HepG2 (cell line): ENCODE data around the gene SAMD8. TPM values are rescaled to one million over a fixed set of nuclear protein-coding genes. Genes with fewer than 3 reads are reported as not detected.
A peak's percentile ranks its signal among the peaks of the same experiment; 100 is the strongest.

ENCODE experiments used
- ATM ChIP-seq: fragments of 450-650 bp; IDR thresholded peaks from 2 replicates; pipeline ENCODE4 v1.7.1; 2017; ENCODE audit warnings: mild to moderate bottlenecking, borderline replicate concordance
- DRAP1 ChIP-seq: IDR thresholded peaks from 2 replicates; pipeline ENCODE4 v1.6.1; 2016; ENCODE audit warnings: missing genetic modification reagents, missing compliant biosample characterization
- EHMT2 ChIP-seq: fragments of 200-600 bp; sonication (generic); IDR thresholded peaks from 2 replicates; pipeline ENCODE4 v1.7.0; 2017; ENCODE audit warnings: antibody characterized with exemption, low read depth, low read length, borderline replicate concordance
- GZF1 ChIP-seq: sonication (generic); formaldehyde crosslinking; IDR thresholded peaks from 2 replicates; pipeline ENCODE4 v1.5.1; 2020; ENCODE audit warnings: mild to moderate bottlenecking, missing genetic modification reagents
- ISL2 ChIP-seq: sonication (generic); formaldehyde crosslinking; IDR thresholded peaks from 2 replicates; pipeline ENCODE4 v1.5.0; 2020; ENCODE audit warnings: missing genetic modification reagents
- NBN ChIP-seq: fragments of 450-650 bp; conservative IDR thresholded peaks from 2 replicates; pipeline ENCODE4 v1.6.1; 2017
- PBX3 ChIP-seq: sonication (generic); formaldehyde crosslinking; IDR thresholded peaks from 2 replicates; pipeline ENCODE4 v1.8.1; 2023; ENCODE audit warnings: missing genetic modification reagents, inconsistent platforms, borderline replicate concordance
- PHF8 ChIP-seq: sonication (generic); formaldehyde crosslinking; IDR thresholded peaks from 2 replicates; pipeline ENCODE4 v1.5.0; 2020; ENCODE audit warnings: missing genetic modification reagents
- TFDP2 ChIP-seq: sonication (generic); formaldehyde crosslinking; IDR thresholded peaks from 2 replicates; pipeline ENCODE4 v1.4.0; 2020; ENCODE audit warnings: missing genetic modification reagents
- THRA ChIP-seq: sonication (generic); formaldehyde crosslinking; IDR thresholded peaks from 2 replicates; pipeline ENCODE4 v1.4.0; 2020; ENCODE audit warnings: missing genetic modification reagents, borderline replicate concordance
- TOE1 ChIP-seq: sonication (generic); formaldehyde crosslinking; IDR thresholded peaks from 2 replicates; pipeline ENCODE4 v1.4.0; 2020; ENCODE audit warnings: mild to moderate bottlenecking, missing genetic modification reagents
- XRCC5 ChIP-seq: fragments of 200-400 bp; formaldehyde crosslinking; optimal IDR thresholded peaks from 2 replicates; pipeline ENCODE3; 2017; ENCODE audit warnings: mild to moderate bottlenecking, low read length
- ZBTB4 ChIP-seq: sonication (generic); formaldehyde crosslinking; IDR thresholded peaks from 2 replicates; pipeline ENCODE4 v1.4.0; 2020; ENCODE audit warnings: missing genetic modification reagents, mild to moderate bottlenecking, borderline replicate concordance
- ZNF101 ChIP-seq: sonication (generic); formaldehyde crosslinking; IDR thresholded peaks from 2 replicates; pipeline ENCODE4 v1.4.0; 2020; ENCODE audit warnings: mild to moderate bottlenecking, low read depth, missing genetic modification reagents, borderline replicate concordance
- ZNF124 ChIP-seq: sonication (generic); formaldehyde crosslinking; IDR thresholded peaks from 2 replicates; pipeline ENCODE4 v1.4.0; 2020; ENCODE audit warnings: missing genetic modification reagents
- ZNF180 ChIP-seq: sonication (generic); formaldehyde crosslinking; IDR thresholded peaks from 2 replicates; pipeline ENCODE4 v1.4.0; 2020; ENCODE audit warnings: low read depth, missing genetic modification reagents, borderline replicate concordance
- ZNF335 ChIP-seq: sonication (generic); formaldehyde crosslinking; IDR thresholded peaks from 2 replicates; pipeline ENCODE4 v1.4.0; 2020; ENCODE audit warnings: missing genetic modification reagents
- ZNF414 ChIP-seq: sonication (generic); formaldehyde crosslinking; IDR thresholded peaks from 2 replicates; pipeline ENCODE4 v1.5.0; 2020; ENCODE audit warnings: missing genetic modification reagents
- ZNF451 ChIP-seq: sonication (generic); formaldehyde crosslinking; IDR thresholded peaks from 2 replicates; pipeline ENCODE4 v1.5.0; 2020; ENCODE audit warnings: mild to moderate bottlenecking, missing genetic modification reagents
- ZNF780A ChIP-seq: sonication (generic); formaldehyde crosslinking; IDR thresholded peaks from 2 replicates; pipeline ENCODE4 v1.8.0; 2022; ENCODE audit warnings: mild to moderate bottlenecking, missing genetic modification reagents, moderate library complexity
- ZNF841 ChIP-seq: sonication (generic); formaldehyde crosslinking; IDR thresholded peaks from 2 replicates; pipeline ENCODE4 v1.8.1; 2023; ENCODE audit warnings: missing genetic modification reagents, borderline replicate concordance
- ZNF850 ChIP-seq: sonication (generic); formaldehyde crosslinking; conservative IDR thresholded peaks from 2 replicates; pipeline ENCODE4 v1.9.0; 2021; ENCODE audit warnings: mild to moderate bottlenecking, missing genetic modification reagents
- polyA plus RNA-seq, 8 experiments: library from polyadenylated mRNA; depleted of rRNA in 3 of 8; stranded (reverse) in 7 of 8; unstranded in 1 of 8; fragments of >200 nt; fragmentation: Illumina TruSeq in 4 of 8; extraction: Trizol in 4 of 8; gene quantifications; 2 replicates each; pipeline versions ENCODE4 v1.2.1 to v1.2.3, GENCODE V29; 2011 to 2016; ENCODE audit warnings: low read depth in 4 of 8, missing spikeins in 1 of 8, mixed read lengths in 1 of 8; ENCODE audit not compliant: insufficient read depth in 1 of 8
- total RNA-seq, 5 experiments: library from RNA; depleted of rRNA; stranded (reverse); fragments of >200 nt; fragmentation: Illumina TruSeq; extraction: Trizol; gene quantifications; 2 replicates each; pipeline ENCODE4 v1.2.3, GENCODE V29; 2016; ENCODE audit warnings: low read depth in 1 of 5

The SAMD8 gene
- total and polyA plus RNA-seq, 2 of the 13 experiments (the other 11 are each of a cell fraction or from before 2014, with no cell fraction given), result 10.4 to 13.2 TPM

GRCh38 chr10:75187961-75188426 is 76.5 kb downstream of the SAMD8 start (continued):
- TF ChIP-seq ZBTB4 (CRISPR knock-in tag), result no peak
- TF ChIP-seq ZNF180 (CRISPR knock-in tag), result no peak
- TF ChIP-seq GZF1 (CRISPR knock-in tag), result no peak
- TF ChIP-seq ZNF841 (CRISPR knock-in tag), result no peak
- TF ChIP-seq ZNF414 (CRISPR knock-in tag), result no peak
- TF ChIP-seq ZNF780A (CRISPR knock-in tag), result no peak
- peak; percentile 70; the same call in 1 of the 2 replicates for TF ChIP-seq ZNF335
- no peak for TF ChIP-seq ZNF124 (CRISPR knock-in tag)
- TF ChIP-seq XRCC5, result peak; percentile 17
- no peak for TF ChIP-seq TOE1 (CRISPR knock-in tag)
- no peak for TF ChIP-seq PHF8 (CRISPR knock-in tag)
- no peak for TF ChIP-seq ZNF850
- no peak for TF ChIP-seq NBN
- TF ChIP-seq ISL2 (CRISPR knock-in tag), result 0 out of 2 replicates have a peak, but pooled peaks have one; percentile 25
- no peak for TF ChIP-seq PBX3 (CRISPR knock-in tag)
- no peak for TF ChIP-seq TFDP2
- no peak for TF ChIP-seq ZNF451 (CRISPR knock-in tag)
- TF ChIP-seq DRAP1 (CRISPR knock-in tag), result no peak
- no peak for TF ChIP-seq THRA (CRISPR knock-in tag)
- no peak for TF ChIP-seq ZNF101 (CRISPR knock-in tag)
- TF ChIP-seq ATM, result no peak
- no peak for TF ChIP-seq EHMT2
